ENCODE data around the gene MORC3.
A peak's percentile ranks its signal among the peaks of the same experiment; 100 is the strongest.
"Not testable (repeated sequence)": the region's sequence is repeated elsewhere in the genome, so short reads cannot be mapped to it uniquely, and the experiment has no call there.

The MORC3 gene

GRCh38 chr21:36325373-36326010 lies 5.5 kb downstream of the MORC3 start:
- no peak for DNase-seq

GRCh38 chr21:36330904-36331303 lies 10.9 kb downstream of the MORC3 start:
- peak in 5 of 14 donors; percentile 2 to 12 (median 4) for DNase-seq

- no peak for DNase-seq
These were observed 17.1 kb downstream of the MORC3 start for GRCh38 chr21:36337099-36337509.

GRCh38 chr21:36338975-36339374 lies 19.0 kb downstream of the MORC3 start:
- no peak for DNase-seq

- not testable (repeated sequence) for DNase-seq
These were observed 22.6 kb downstream of the MORC3 start for GRCh38 chr21:36342581-36342980.

GRCh38 chr21:36344931-36345330 lies 24.9 kb downstream of the MORC3 start:
- DNase-seq: no peak

- DNase-seq: no peak
These were observed 27.4 kb downstream of the MORC3 start for GRCh38 chr21:36347278-36347961.

GRCh38 chr21:36347962-36348328 lies 27.9 kb downstream of the MORC3 start:
- no peak for DNase-seq

GRCh38 chr21:36349315-36349714 lies 29.3 kb downstream of the MORC3 start:
- DNase-seq: no peak

GRCh38 chr21:36350282-36350910 lies 30.4 kb downstream of the MORC3 start:
- no peak for DNase-seq

- peak in 1 of 14 donors; percentile 7 for DNase-seq
These were observed 35.1 kb downstream of the MORC3 start for GRCh38 chr21:36354918-36355680.

- no peak for DNase-seq
These were observed 35.9 kb downstream of the MORC3 start for GRCh38 chr21:36355868-36356267.

- no peak for DNase-seq
These were observed 39.2 kb downstream of the MORC3 start for GRCh38 chr21:36359185-36359584.

- no peak for DNase-seq
These were observed 49.2 kb downstream of the MORC3 start for GRCh38 chr21:36369064-36369685.

GRCh38 chr21:36375994-36376393 lies 56.0 kb downstream of the MORC3 start:
- no peak for DNase-seq

GRCh38 chr21:36377391-36377842 lies 57.4 kb downstream of the MORC3 start:
- no peak for DNase-seq

GRCh38 chr21:36379251-36379650 lies 59.3 kb downstream of the MORC3 start:
- no peak for DNase-seq

- no peak for DNase-seq
These were observed 62.0 kb downstream of the MORC3 start for GRCh38 chr21:36381841-36382589.

- not testable (repeated sequence) for DNase-seq
These were observed 62.7 kb downstream of the MORC3 start for GRCh38 chr21:36382722-36383121.

GRCh38 chr21:36384885-36385232 lies 64.9 kb downstream of the MORC3 start:
- DNase-seq: no peak

GRCh38 chr21:36385233-36386030 lies 65.4 kb downstream of the MORC3 start, which contains the start of gene CHAF1B:
Gene CHAF1B, plus strand, starts transcription at chr21:36385392. Its CDS starts 745 bp downstream, at chr21:36386137.
- peak in 11 of 14 donors; percentile 17 to 63 (median 28) for DNase-seq
